IMR-90 (cell line): ENCODE results near the gene WASL. TPM values are rescaled to one million over a fixed set of nuclear protein-coding genes. Genes with fewer than 3 reads are reported as not detected.
"Not testable (repeated sequence)": the region's sequence is repeated elsewhere in the genome, so short reads cannot be mapped to it uniquely, and the experiment has no call there.

Source experiments
- ATAC-seq: fragments of 200-7000 bp; cut with Tn5 transposase; 2 replicates; pipeline ENCODE4 v1.9.1; 2020; ENCODE audit warnings: low read depth, mild to moderate bottlenecking, moderate library complexity
- BruUV-seq: library from RNA; stranded (reverse); fragments of 400-500 nt; replicated peaks from 2 replicates; lab custom pipeline; 2021; lab: Mats Ljungman, UMichigan
- CTCF ChIA-PET: fragments of 300-600 bp; formaldehyde crosslinking; extraction: SDS; loops from one replicate; lab custom pipeline; 2021; ENCODE audit warnings: antibody characterized with exemption; lab: Yijun Ruan, JAX
- POLR2A ChIA-PET: fragments of 300-600 bp; sonication (Branson Sonifier 250); formaldehyde crosslinking; loops from one replicate; lab custom pipeline; 2022; ENCODE audit warnings: antibody characterized with exemption; ENCODE audit not compliant: unreplicated experiment; lab: Charles Lee
- DNase-seq: peaks from one replicate; pipeline ENCODE4 v3.0.0; 2013
- H2AFZ ChIP-seq: replicated peaks from 2 replicates; pipeline ENCODE3; 2013; ENCODE audit warnings: low read length, mild to moderate bottlenecking; ENCODE audit not compliant: poor library complexity
- H2AK5ac ChIP-seq: 2 replicates; pipeline ENCODE4 v1.6.1; 2013; ENCODE audit warnings: low read depth, low read length, inconsistent platforms
- H2AK9ac ChIP-seq: replicated peaks from 2 replicates; pipeline ENCODE3; 2013; ENCODE audit warnings: mild to moderate bottlenecking, low read depth, low read length, moderate library complexity; ENCODE audit not compliant: poor library complexity
- H2BK120ac ChIP-seq: 2 replicates; pipeline ENCODE4 v1.6.1; 2013; ENCODE audit warnings: low read depth, low read length, inconsistent platforms
- H2BK15ac ChIP-seq: 3 replicates; pipeline ENCODE4 v1.6.1; 2013; ENCODE audit warnings: low read depth, low read length, inconsistent platforms
- H2BK20ac ChIP-seq: 2 replicates; pipeline ENCODE4 v1.6.1; 2013; ENCODE audit warnings: low read depth, mild to moderate bottlenecking, inconsistent platforms, low read length, moderate library complexity
- H2BK5ac ChIP-seq: 2 replicates; pipeline ENCODE4 v1.6.1; 2013; ENCODE audit warnings: mild to moderate bottlenecking, low read depth, low read length, inconsistent platforms; ENCODE audit not compliant: poor library complexity, severe bottlenecking
- H3K14ac ChIP-seq: replicated peaks from 2 replicates; pipeline ENCODE4 v1.6.1; 2013; ENCODE audit warnings: low read depth, low read length, inconsistent platforms
- H3K18ac ChIP-seq: 2 replicates; pipeline ENCODE4 v1.6.1; 2013; ENCODE audit warnings: low read depth, low read length, control low read depth
- H3K23ac ChIP-seq: 2 replicates; pipeline ENCODE4 v1.6.1; 2013; ENCODE audit warnings: low read depth, low read length, inconsistent platforms
- H3K27ac ChIP-seq: 2 replicates; pipeline ENCODE4 v1.5.1; 2013; ENCODE audit warnings: mild to moderate bottlenecking, control low read depth, low read length; ENCODE audit not compliant: insufficient read depth
- H3K27me3 ChIP-seq: 2 replicates; pipeline ENCODE4 v1.6.1; 2013; ENCODE audit warnings: low read length; ENCODE audit not compliant: control insufficient read depth, insufficient read depth
- H3K36me3 ChIP-seq: 2 replicates; pipeline ENCODE4 v1.6.1; 2013; ENCODE audit warnings: low read length, mixed read lengths; ENCODE audit not compliant: control insufficient read depth, insufficient read depth
- H3K4ac ChIP-seq: 2 replicates; pipeline ENCODE4 v1.6.1; 2013; ENCODE audit warnings: low read depth, low read length, inconsistent platforms
- H3K4me1 ChIP-seq: 2 replicates; pipeline ENCODE4 v1.6.1; 2013; ENCODE audit warnings: low read length, mixed read lengths; ENCODE audit not compliant: control insufficient read depth, insufficient read depth
- H3K4me2 ChIP-seq: 2 replicates; pipeline ENCODE4 v1.6.1; 2013; ENCODE audit warnings: low read depth, mild to moderate bottlenecking, control low read depth, low read length, moderate library complexity
- H3K4me3 ChIP-seq: 2 replicates; pipeline ENCODE4 v1.5.1; 2013; ENCODE audit warnings: low read depth, mild to moderate bottlenecking, control low read depth, low read length, moderate library complexity; ENCODE audit not compliant: insufficient read depth
- H3K56ac ChIP-seq: 2 replicates; pipeline ENCODE4 v1.6.1; 2013; ENCODE audit warnings: low read length, inconsistent platforms; ENCODE audit not compliant: insufficient read depth; ENCODE audit errors: extremely low read depth
- H3K79me1 ChIP-seq, 2 experiments: 2 replicates each; pipeline ENCODE4 v1.6.1; 2013; ENCODE audit warnings: low read length in 2 of 2, inconsistent platforms in 1 of 2, low read depth in 1 of 2
- H3K9ac ChIP-seq: 2 replicates; pipeline ENCODE4 v1.6.1; 2013; ENCODE audit warnings: low read depth, low read length, control low read depth
- H3K9me1 ChIP-seq: 2 replicates; pipeline ENCODE4 v1.6.1; 2013; ENCODE audit warnings: low read length, inconsistent platforms; ENCODE audit not compliant: insufficient read depth
- H3K9me3 ChIP-seq: 2 replicates; pipeline ENCODE4 v1.6.1; 2013; ENCODE audit warnings: low read length; ENCODE audit not compliant: control insufficient read depth, insufficient read depth
- H4K20me1 ChIP-seq: 2 replicates; pipeline ENCODE4 v1.6.1; 2013; ENCODE audit warnings: low read length, inconsistent platforms; ENCODE audit not compliant: insufficient read depth
- H4K5ac ChIP-seq: 2 replicates; pipeline ENCODE4 v1.6.1; 2013; ENCODE audit warnings: mild to moderate bottlenecking, low read depth, low read length, control low read depth
- H4K8ac ChIP-seq, 2 experiments: 2 replicates each; pipeline ENCODE4 v1.6.1; 2013; ENCODE audit warnings: low read depth in 2 of 2, low read length in 2 of 2, control low read depth in 1 of 2, inconsistent platforms in 1 of 2
- H4K91ac ChIP-seq: 2 replicates; pipeline ENCODE4 v1.6.1; 2013; ENCODE audit warnings: low read depth, low read length, inconsistent platforms; ENCODE audit not compliant: insufficient read depth
- WGBS, 2 experiments: methylation state at CpG; one replicate each; pipeline versions ENCODE4 v1.1.5 to v1.1.7; 2013; ENCODE audit warnings: missing lambda C conversion rate in 2 of 2; ENCODE audit not compliant: insufficient read length in 1 of 2; ENCODE audit errors: extremely low coverage in 2 of 2; 5-methylcytosine and 5-hydroxymethylcytosine counted together
- dilution Hi-C: fragments of 300-500 bp; cut with HindIII; formaldehyde crosslinking; loops from one replicate; pipeline ENCODE4 v1.14.3; 2018; ENCODE audit warnings: low sequenced_read_pairs; ENCODE audit not compliant: unreplicated experiment
- in situ Hi-C: fragments of 300-500 bp; cut with MboI; formaldehyde crosslinking; loops from 3 replicates; pipeline ENCODE4 v1.14.3; 2019; ENCODE audit warnings: low sequenced_read_pairs, inconsistent platforms, mixed read lengths
- intact Hi-C: fragments of 100-400 bp; cut with micrococcal nuclease; formaldehyde crosslinking; loops from 2 replicates; pipeline ENCODE4 v1.10.0; 2022
- polyA plus RNA-seq, 3 experiments: library from polyadenylated mRNA; depleted of rRNA; stranded (reverse); fragments of >200 nt; gene quantifications; 2 replicates each; pipeline ENCODE4 v1.2.3, GENCODE V29; 2012; ENCODE audit warnings: low replicate concordance in 1 of 3
- total RNA-seq: library from RNA; depleted of rRNA; stranded (reverse); fragments of >200 nt; gene quantifications from 2 replicates; pipeline ENCODE4 v1.2.3, GENCODE V29; 2012

Gene WASL
- total and polyA plus RNA-seq, 2 of the 4 experiments (the other 2 are of a cell fraction) = 2.3 to 7.9 TPM

- dilution Hi-C loops, ATAC-seq, H3K56ac ChIP-seq, H2BK5ac ChIP-seq, H3K36me3 ChIP-seq, H4K8ac ChIP-seq, H3K27ac ChIP-seq, H3K9me3 ChIP-seq, H3K9ac ChIP-seq, in situ Hi-C loops, H2AK9ac ChIP-seq, POLR2A ChIA-PET, H3K4me3 ChIP-seq, intact Hi-C loops, CTCF ChIA-PET, H2BK15ac ChIP-seq, H3K18ac ChIP-seq, BruUV-seq, H4K91ac ChIP-seq, H3K4ac ChIP-seq, H4K5ac ChIP-seq, DNase-seq, H3K9me1 ChIP-seq, H3K23ac ChIP-seq, H2AFZ ChIP-seq, H2AK5ac ChIP-seq, H3K4me2 ChIP-seq, H3K4me1 ChIP-seq, H3K27me3 ChIP-seq, H3K14ac ChIP-seq, H2BK20ac ChIP-seq, H2BK120ac ChIP-seq: not testable (repeated sequence)
- Histone ChIP-seq H4K20me1 (peaks cover 36% of the 10 kb centered on the region; the same call in 1 of the 2 replicates), H3K79me1 (peaks cover 17 to 66% of the 10 kb centered on the region in 2 experiments)
- WGBS, 2 experiments = no CpG with 5 or more reads among the region's 3 CpGs
Observed at GRCh38 chr7:123720527-123720926, 28.3 kb downstream of the WASL start.
